Measurements from ENCODE around the gene LIMCH1.

The LIMCH1 gene

DNA sequence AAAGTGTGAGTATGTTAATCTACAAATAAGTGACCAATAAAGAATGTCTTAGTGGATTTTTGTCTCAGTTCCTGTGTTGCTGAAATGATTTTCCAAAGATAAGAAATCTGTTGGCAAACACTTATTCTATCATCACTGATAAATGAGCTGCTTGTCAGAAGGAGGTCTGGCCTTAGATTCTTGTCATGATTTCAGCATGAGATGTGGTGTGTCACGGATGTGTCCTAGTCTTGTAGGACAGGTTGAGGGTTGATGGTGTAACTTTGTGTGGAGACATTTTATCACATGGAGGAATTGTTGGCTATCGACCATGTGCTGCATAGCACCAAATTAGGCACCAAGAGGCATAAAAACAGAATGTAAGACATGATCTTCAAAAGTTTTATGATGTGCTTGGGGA lies 31.8 kb upstream of the LIMCH1 start:
- H3K4me1 ChIP-seq (ENCODE audit: control insufficient read depth in 1 of 2, insufficient read depth in 1 of 2, low read depth in 1 of 2, low read length in 1 of 2): no peaks in the 10 kb centered on the region
- no peaks in the 10 kb centered on the region for H3K36me3 ChIP-seq
- no peak overlapping the region for H3K4me3 ChIP-seq (ENCODE audit: low read depth in 1 of 2, low read length in 1 of 2)
- H3K9me3 ChIP-seq: no peaks in the 10 kb centered on the region
- no peak overlapping the region for H3K27ac ChIP-seq
- no peaks in the 10 kb centered on the region for H3K27me3 ChIP-seq
- TF ChIP-seq, protein P1, sequence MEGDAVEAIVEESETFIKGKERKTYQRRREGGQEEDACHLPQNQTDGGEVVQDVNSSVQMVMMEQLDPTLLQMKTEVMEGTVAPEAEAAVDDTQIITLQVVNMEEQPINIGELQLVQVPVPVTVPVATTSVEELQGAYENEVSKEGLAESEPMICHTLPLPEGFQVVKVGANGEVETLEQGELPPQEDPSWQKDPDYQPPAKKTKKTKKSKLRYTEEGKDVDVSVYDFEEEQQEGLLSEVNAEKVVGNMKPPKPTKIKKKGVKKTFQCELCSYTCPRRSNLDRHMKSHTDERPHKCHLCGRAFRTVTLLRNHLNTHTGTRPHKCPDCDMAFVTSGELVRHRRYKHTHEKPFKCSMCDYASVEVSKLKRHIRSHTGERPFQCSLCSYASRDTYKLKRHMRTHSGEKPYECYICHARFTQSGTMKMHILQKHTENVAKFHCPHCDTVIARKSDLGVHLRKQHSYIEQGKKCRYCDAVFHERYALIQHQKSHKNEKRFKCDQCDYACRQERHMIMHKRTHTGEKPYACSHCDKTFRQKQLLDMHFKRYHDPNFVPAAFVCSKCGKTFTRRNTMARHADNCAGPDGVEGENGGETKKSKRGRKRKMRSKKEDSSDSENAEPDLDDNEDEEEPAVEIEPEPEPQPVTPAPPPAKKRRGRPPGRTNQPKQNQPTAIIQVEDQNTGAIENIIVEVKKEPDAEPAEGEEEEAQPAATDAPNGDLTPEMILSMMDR (IDR thresholded peaks at IDR 0.05): no peak

DNA sequence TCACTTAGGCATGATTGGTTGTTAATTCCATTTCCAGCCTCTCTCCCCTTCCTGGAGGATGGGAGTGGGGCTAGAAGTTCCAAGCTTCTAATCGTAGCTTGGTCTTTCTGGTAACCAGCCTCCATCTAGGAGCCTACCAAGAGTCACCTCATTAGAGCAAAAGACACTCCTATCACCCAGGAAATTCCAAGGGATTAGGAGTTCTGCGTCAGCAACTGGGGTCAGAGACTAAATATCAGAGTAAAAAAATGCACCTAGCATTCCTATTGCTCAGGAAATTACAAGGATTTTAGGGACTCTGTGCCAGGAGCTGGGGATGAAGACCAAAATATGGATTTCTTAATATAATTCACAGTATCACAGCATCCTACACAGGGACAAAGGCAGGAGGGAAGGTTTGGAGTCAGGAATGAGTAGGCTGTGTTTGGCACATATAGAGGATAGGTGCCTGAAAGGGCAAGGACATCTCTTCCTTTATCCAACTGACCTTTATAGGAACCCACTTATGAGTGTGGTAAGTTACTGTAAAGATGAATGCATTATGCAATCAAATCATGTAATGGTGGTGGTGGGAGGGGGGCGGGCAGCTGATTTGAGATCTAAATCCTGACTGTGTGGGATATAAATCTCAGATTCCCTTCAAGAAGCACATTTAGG lies 30.5 kb upstream of the LIMCH1 start:
- H3K27ac ChIP-seq: no peak overlapping the region

DNA sequence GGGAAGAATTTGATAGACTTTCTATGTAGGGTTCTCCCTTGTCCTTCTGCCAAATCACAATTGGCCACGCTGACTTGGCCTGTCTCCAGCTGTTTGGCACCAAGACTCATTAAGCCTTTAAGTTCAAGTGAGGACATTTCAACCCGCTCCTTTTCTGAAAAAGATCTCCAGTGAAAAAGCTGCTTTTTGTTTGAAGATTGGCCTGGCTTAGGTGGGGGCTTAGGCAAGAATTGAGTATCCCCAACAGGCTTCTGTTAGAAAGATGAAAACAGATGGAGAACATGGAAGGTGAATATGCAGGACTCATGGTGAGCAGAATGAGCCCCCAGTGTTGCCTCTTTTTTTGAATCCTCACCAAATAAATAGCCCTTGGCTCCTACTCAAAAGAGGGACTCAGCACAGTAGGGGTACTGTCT lies 28.5 kb upstream of the LIMCH1 start:
- TF ChIP-seq, protein P1 (IDR thresholded peaks at IDR 0.05): no peak
- no peaks in the 10 kb centered on the region for H3K27me3 ChIP-seq
- H3K4me3 ChIP-seq (ENCODE audit: low read depth in 1 of 2, low read length in 1 of 2): no peak overlapping the region
- no peaks in the 10 kb centered on the region for H3K4me1 ChIP-seq (ENCODE audit: control insufficient read depth in 1 of 2, insufficient read depth in 1 of 2, low read depth in 1 of 2, low read length in 1 of 2)
- no peak overlapping the region for H3K27ac ChIP-seq
- no peaks in the 10 kb centered on the region for H3K36me3 ChIP-seq
- no peaks in the 10 kb centered on the region for H3K9me3 ChIP-seq

More for the DNA sequence above, 30.5 kb upstream of the LIMCH1 start:
- H3K4me3 ChIP-seq (ENCODE audit: low read depth in 1 of 2, low read length in 1 of 2): no peak overlapping the region
- H3K4me1 ChIP-seq (ENCODE audit: control insufficient read depth in 1 of 2, insufficient read depth in 1 of 2, low read depth in 1 of 2, low read length in 1 of 2): no peaks in the 10 kb centered on the region
- no peaks in the 10 kb centered on the region for H3K36me3 ChIP-seq
- no peaks in the 10 kb centered on the region for H3K9me3 ChIP-seq
- no peaks in the 10 kb centered on the region for H3K27me3 ChIP-seq
- TF ChIP-seq, protein P1 (IDR thresholded peaks at IDR 0.05): no peak

DNA sequence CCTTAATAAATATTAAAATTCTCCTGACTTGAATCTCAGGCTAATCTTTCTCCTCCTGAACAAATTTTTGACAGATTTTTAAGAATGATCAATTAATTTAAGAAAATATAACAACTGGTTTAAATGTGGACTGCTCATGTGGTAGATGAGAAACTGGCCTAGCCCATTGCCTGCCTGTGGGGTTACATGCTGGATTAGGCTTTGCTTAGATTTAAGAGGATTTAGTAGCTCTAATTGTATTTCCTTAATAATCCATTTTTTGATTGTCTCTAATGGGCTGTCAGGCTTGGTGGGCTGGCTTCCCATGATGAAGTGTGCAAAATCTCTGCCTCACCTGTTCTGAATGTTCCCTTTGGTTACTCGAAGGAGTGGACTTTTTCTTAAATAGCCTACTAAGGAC lies 27.8 kb upstream of the LIMCH1 start:
- TF ChIP-seq, protein P1 (IDR thresholded peaks at IDR 0.05): no peak
- Histone ChIP-seq H3K9me3 (no peaks in the 10 kb centered on the region), H3K27ac (no peak overlapping the region), H3K4me3 (ENCODE audit: low read depth in 1 of 2, low read length in 1 of 2) (no peak overlapping the region), H3K36me3 (no peaks in the 10 kb centered on the region), H3K27me3 (no peaks in the 10 kb centered on the region), H3K4me1 (ENCODE audit: control insufficient read depth in 1 of 2, insufficient read depth in 1 of 2, low read depth in 1 of 2, low read length in 1 of 2) (no peaks in the 10 kb centered on the region)

DNA sequence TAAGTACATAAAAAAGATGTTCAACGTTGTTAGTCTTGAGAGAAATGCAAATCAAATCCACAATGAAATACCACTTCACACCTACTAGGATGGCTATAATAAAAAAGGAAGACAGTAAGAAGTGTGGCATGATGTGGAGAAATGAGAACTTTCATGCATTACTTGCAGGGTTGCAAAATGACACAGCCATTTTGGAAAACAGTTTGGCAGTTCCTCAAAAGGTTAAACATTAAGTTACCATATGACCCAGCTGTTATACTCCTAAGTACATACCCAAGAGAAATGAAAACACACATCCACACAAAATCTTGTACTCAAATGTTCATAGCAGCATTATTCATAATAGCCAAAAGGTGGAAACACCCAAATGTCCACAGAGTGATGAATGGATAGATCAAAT lies 25.8 kb upstream of the LIMCH1 start:
- Histone ChIP-seq H3K27ac (no peak overlapping the region), H3K36me3 (no peaks in the 10 kb centered on the region), H3K4me3 (ENCODE audit: low read depth in 1 of 2, low read length in 1 of 2) (no peak overlapping the region), H3K4me1 (ENCODE audit: control insufficient read depth in 1 of 2, insufficient read depth in 1 of 2, low read depth in 1 of 2, low read length in 1 of 2) (no peaks in the 10 kb centered on the region), H3K9me3 (no peaks in the 10 kb centered on the region), H3K27me3 (no peaks in the 10 kb centered on the region)
- TF ChIP-seq, protein P1 (IDR thresholded peaks at IDR 0.05): no peak
